SK-N-SH (cell line): ENCODE measurements around the gene PLEKHG5. TPM values are rescaled to one million over a fixed set of nuclear protein-coding genes. Genes with fewer than 3 reads are reported as not detected.

Experiments used
- CTCF ChIA-PET: fragments of 300-600, 350-600 bp; formaldehyde crosslinking; extraction: SDS; loops from one replicate; lab custom pipeline; 2021; lab: Yijun Ruan, JAX
- POLR2A ChIA-PET: fragments of 350-600 bp; sonication (Branson Sonifier 250); formaldehyde crosslinking; extraction: SDS; loops from one replicate; lab custom pipeline; 2020; ENCODE audit warnings: antibody characterized with exemption, inconsistent platforms; lab: Yijun Ruan, JAX
- DNase-seq: peaks from one replicate; pipeline ENCODE4 v3.0.0; 2012
- H2AFZ ChIP-seq: fragments of 200-600 bp; sonication (generic); 2 replicates; pipeline ENCODE4 v1.8.1; 2016; ENCODE audit warnings: antibody characterized with exemption, mild to moderate bottlenecking, low read depth
- H3F3A ChIP-seq: fragments of 200-600 bp; sonication (generic); replicated peaks from 2 replicates; pipeline ENCODE3; 2016; ENCODE audit warnings: antibody characterized with exemption, mild to moderate bottlenecking; ENCODE audit not compliant: insufficient read depth
- H3K27ac ChIP-seq, 2 experiments: fragments of 200-500 bp in 1 of 2; fragments of 200-600 bp in 1 of 2; sonication (Bioruptor generic) in 1 of 2; sonication (generic), shearing (Covaris generic) in 1 of 2; 2 replicates each; pipeline versions ENCODE4 v1.5.1 to v1.6.1; 2014 to 2016; ENCODE audit warnings: low read depth in 2 of 2, inconsistent platforms in 1 of 2, low read length in 1 of 2, mild to moderate bottlenecking in 1 of 2, mixed read lengths in 1 of 2
- H3K27me3 ChIP-seq: fragments of 200-600 bp; sonication (generic), shearing (Covaris generic); 2 replicates; pipeline ENCODE4 v1.6.1; 2016; ENCODE audit warnings: mixed run types; ENCODE audit not compliant: insufficient read depth
- H3K36me3 ChIP-seq, 2 experiments: fragments of 200-500 bp in 1 of 2; fragments of 200-600 bp in 1 of 2; sonication (Bioruptor generic) in 1 of 2; sonication (generic) in 1 of 2; replicated peaks in 1 of 2; 2 replicates each; pipeline versions ENCODE3 to v1.5.1; 2014 to 2016; ENCODE audit warnings: low read length in 1 of 2, mild to moderate bottlenecking in 1 of 2; ENCODE audit not compliant: insufficient read depth in 2 of 2, control insufficient read depth in 1 of 2
- H3K4me1 ChIP-seq, 2 experiments: fragments of 200-500 bp in 1 of 2; fragments of 200-600 bp in 1 of 2; sonication (Bioruptor generic) in 1 of 2; sonication (generic), shearing (Covaris generic) in 1 of 2; 2 replicates each; pipeline versions ENCODE4 v1.5.1 to v1.6.1; 2014 to 2016; ENCODE audit warnings: low read depth in 1 of 2, low read length in 1 of 2, mixed run types in 1 of 2; ENCODE audit not compliant: insufficient read depth in 2 of 2, control insufficient read depth in 1 of 2
- H3K4me2 ChIP-seq: fragments of 200-600 bp; sonication (generic), shearing (Covaris generic); 2 replicates; pipeline ENCODE4 v1.6.1; 2017; ENCODE audit warnings: mixed run types
- H3K4me3 ChIP-seq, 2 experiments: fragments of 200-500 bp in 1 of 2; fragments of 200-600 bp in 1 of 2; sonication (Bioruptor generic) in 1 of 2; sonication (generic), shearing (Covaris generic) in 1 of 2; 2 replicates each; pipeline versions ENCODE4 v1.5.1 to v1.8.1; 2014 to 2016; ENCODE audit warnings: low read depth in 2 of 2, inconsistent platforms in 1 of 2, low read length in 1 of 2, mild to moderate bottlenecking in 1 of 2, mixed read lengths in 1 of 2, moderate library complexity in 1 of 2
- H3K79me2 ChIP-seq: fragments of 200-600 bp; sonication (generic); 2 replicates; pipeline ENCODE4 v1.8.1; 2017; ENCODE audit warnings: mild to moderate bottlenecking; ENCODE audit not compliant: insufficient read depth
- H3K9ac ChIP-seq: fragments of 200-600 bp; sonication (generic); 2 replicates; pipeline ENCODE4 v1.6.1; 2017; ENCODE audit warnings: mixed run types
- H3K9me2 ChIP-seq: fragments of 200-600 bp; sonication (generic); 2 replicates; pipeline ENCODE4 v1.6.1; 2017; ENCODE audit warnings: mixed run types
- H3K9me3 ChIP-seq: fragments of 200-600 bp; sonication (generic); 2 replicates; pipeline ENCODE4 v1.6.1; 2017; ENCODE audit warnings: mixed run types, mild to moderate bottlenecking, moderate library complexity
- H4K20me1 ChIP-seq: fragments of 200-600 bp; sonication (generic); 2 replicates; pipeline ENCODE4 v1.6.1; 2017; ENCODE audit warnings: mild to moderate bottlenecking, mixed run types; ENCODE audit not compliant: insufficient read depth
- CHD2 ChIP-seq: fragments of 150-350 bp; IDR thresholded peaks from 2 replicates; pipeline ENCODE4 v1.6.1; 2018; ENCODE audit warnings: low read length; ENCODE audit not compliant: partially characterized antibody
- FOSL2 ChIP-seq: IDR thresholded peaks from 2 replicates; pipeline ENCODE4 v1.4.0; 2012; ENCODE audit warnings: low read depth, mild to moderate bottlenecking, moderate library complexity, borderline replicate concordance
- FOXM1 ChIP-seq: IDR thresholded peaks from 2 replicates; pipeline ENCODE4 v1.4.0; 2012; ENCODE audit warnings: low read depth, mild to moderate bottlenecking
- JUND ChIP-seq: IDR thresholded peaks from 2 replicates; pipeline ENCODE4 v1.4.0; 2012
- POLR2AphosphoS5 ChIP-seq: IDR thresholded peaks from 2 replicates; pipeline ENCODE4 v1.6.1; 2012; ENCODE audit warnings: low read depth, low read length
- RXRA ChIP-seq: IDR thresholded peaks from 2 replicates; pipeline ENCODE4 v1.4.0; 2012; ENCODE audit warnings: low read depth, mild to moderate bottlenecking, borderline replicate concordance
- SMC3 ChIP-seq: IDR thresholded peaks from 2 replicates; pipeline ENCODE4 v1.6.1; 2012; ENCODE audit warnings: low read depth, low read length, improper control_type of control experiment
- TAF1 ChIP-seq: IDR thresholded peaks from 2 replicates; pipeline ENCODE4 v1.6.1; 2012; ENCODE audit warnings: low read depth, mild to moderate bottlenecking, low read length, moderate library complexity, borderline replicate concordance
- TEAD4 ChIP-seq: IDR thresholded peaks from 2 replicates; pipeline ENCODE4 v1.4.0; 2012; ENCODE audit warnings: mild to moderate bottlenecking, borderline replicate concordance; ENCODE audit not compliant: insufficient read depth
- WGBS: methylation state at CpG from one replicate; pipeline ENCODE4 v1.1.6; 2017; ENCODE audit warnings: low lambda C conversion rate; 5-methylcytosine and 5-hydroxymethylcytosine counted together
- polyA plus RNA-seq, 3 experiments: library from polyadenylated mRNA; depleted of rRNA; stranded (reverse); fragments of >200 nt; gene quantifications; 2 replicates each; pipeline ENCODE4 v1.2.3, GENCODE V29; 2012
- TF ChIP-seq, protein P1 (sequence below): IDR thresholded peaks from 2 replicates; pipeline ENCODE4 v1.6.1; 2012; ENCODE audit warnings: mild to moderate bottlenecking, low read depth, low read length, moderate library complexity
- TF ChIP-seq, protein P2 (sequence below): fragments of 150-350 bp; IDR thresholded peaks from 2 replicates; pipeline ENCODE4 v1.6.1; 2016; ENCODE audit warnings: mild to moderate bottlenecking, low read depth, low read length
- TF ChIP-seq, protein P3 (sequence below): IDR thresholded peaks from 2 replicates; pipeline ENCODE4 v1.4.0; 2012; ENCODE audit warnings: low read depth, borderline replicate concordance
- TF ChIP-seq, protein P4 (sequence below): IDR thresholded peaks from 2 replicates; pipeline ENCODE4 v1.4.0; 2012; ENCODE audit warnings: low read depth, borderline replicate concordance
- TF ChIP-seq, protein P5 (sequence below): fragments of 150-350 bp; IDR thresholded peaks from 2 replicates; pipeline ENCODE4 v1.6.1; 2017; ENCODE audit warnings: antibody characterized with exemption, low read length, low read depth, borderline replicate concordance

Gene PLEKHG5
- polyA plus RNA-seq, 1 of the 3 experiments (the other 2 are of a cell fraction) = 14.9 TPM

DNA sequence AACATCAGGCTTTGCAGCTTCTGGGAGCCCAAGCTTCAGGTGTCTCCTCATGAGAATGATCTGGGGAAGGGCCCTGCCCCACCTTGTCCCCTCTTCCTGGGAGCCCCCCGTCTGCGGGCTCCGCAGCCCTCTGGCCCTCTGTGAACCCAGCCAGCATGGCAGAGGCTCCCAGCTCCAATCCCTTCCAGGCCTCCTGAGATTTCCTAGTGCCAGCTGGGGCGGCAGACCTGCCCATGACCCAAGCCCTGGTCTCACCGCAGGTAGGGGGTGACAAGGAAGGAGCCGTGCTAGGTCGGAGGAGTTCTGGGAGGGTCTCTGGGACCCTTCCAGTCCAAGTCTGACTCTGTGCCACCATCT is 7.7 kb downstream of the PLEKHG5 start:
- no peak overlapping the region for H3K4me3 ChIP-seq
- 97% methylated on average over 3 of the region's 7 CpGs for WGBS
- peaks cover 0 to 17% of the 10 kb centered on the region in 2 experiments; a peak in 1 of 4 replicates for H3K4me1 ChIP-seq
- no peaks in the 10 kb centered on the region for H3K9me2 ChIP-seq
- peaks cover 18% of the 10 kb centered on the region; the same call in 1 of the 2 replicates for H3K79me2 ChIP-seq
- TF ChIP-seq, protein P1, sequence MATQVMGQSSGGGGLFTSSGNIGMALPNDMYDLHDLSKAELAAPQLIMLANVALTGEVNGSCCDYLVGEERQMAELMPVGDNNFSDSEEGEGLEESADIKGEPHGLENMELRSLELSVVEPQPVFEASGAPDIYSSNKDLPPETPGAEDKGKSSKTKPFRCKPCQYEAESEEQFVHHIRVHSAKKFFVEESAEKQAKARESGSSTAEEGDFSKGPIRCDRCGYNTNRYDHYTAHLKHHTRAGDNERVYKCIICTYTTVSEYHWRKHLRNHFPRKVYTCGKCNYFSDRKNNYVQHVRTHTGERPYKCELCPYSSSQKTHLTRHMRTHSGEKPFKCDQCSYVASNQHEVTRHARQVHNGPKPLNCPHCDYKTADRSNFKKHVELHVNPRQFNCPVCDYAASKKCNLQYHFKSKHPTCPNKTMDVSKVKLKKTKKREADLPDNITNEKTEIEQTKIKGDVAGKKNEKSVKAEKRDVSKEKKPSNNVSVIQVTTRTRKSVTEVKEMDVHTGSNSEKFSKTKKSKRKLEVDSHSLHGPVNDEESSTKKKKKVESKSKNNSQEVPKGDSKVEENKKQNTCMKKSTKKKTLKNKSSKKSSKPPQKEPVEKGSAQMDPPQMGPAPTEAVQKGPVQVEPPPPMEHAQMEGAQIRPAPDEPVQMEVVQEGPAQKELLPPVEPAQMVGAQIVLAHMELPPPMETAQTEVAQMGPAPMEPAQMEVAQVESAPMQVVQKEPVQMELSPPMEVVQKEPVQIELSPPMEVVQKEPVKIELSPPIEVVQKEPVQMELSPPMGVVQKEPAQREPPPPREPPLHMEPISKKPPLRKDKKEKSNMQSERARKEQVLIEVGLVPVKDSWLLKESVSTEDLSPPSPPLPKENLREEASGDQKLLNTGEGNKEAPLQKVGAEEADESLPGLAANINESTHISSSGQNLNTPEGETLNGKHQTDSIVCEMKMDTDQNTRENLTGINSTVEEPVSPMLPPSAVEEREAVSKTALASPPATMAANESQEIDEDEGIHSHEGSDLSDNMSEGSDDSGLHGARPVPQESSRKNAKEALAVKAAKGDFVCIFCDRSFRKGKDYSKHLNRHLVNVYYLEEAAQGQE = no peak
- TF ChIP-seq, protein P2, sequence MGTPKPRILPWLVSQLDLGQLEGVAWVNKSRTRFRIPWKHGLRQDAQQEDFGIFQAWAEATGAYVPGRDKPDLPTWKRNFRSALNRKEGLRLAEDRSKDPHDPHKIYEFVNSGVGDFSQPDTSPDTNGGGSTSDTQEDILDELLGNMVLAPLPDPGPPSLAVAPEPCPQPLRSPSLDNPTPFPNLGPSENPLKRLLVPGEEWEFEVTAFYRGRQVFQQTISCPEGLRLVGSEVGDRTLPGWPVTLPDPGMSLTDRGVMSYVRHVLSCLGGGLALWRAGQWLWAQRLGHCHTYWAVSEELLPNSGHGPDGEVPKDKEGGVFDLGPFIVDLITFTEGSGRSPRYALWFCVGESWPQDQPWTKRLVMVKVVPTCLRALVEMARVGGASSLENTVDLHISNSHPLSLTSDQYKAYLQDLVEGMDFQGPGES = no peak
- no peak for TF ChIP-seq SMC3
- TF ChIP-seq FOXM1 = no peak
- TF ChIP-seq, protein P3, sequence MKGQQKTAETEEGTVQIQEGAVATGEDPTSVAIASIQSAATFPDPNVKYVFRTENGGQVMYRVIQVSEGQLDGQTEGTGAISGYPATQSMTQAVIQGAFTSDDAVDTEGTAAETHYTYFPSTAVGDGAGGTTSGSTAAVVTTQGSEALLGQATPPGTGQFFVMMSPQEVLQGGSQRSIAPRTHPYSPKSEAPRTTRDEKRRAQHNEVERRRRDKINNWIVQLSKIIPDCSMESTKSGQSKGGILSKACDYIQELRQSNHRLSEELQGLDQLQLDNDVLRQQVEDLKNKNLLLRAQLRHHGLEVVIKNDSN = no peak
- no peak for TF ChIP-seq RXRA
- TF ChIP-seq, protein P4, sequence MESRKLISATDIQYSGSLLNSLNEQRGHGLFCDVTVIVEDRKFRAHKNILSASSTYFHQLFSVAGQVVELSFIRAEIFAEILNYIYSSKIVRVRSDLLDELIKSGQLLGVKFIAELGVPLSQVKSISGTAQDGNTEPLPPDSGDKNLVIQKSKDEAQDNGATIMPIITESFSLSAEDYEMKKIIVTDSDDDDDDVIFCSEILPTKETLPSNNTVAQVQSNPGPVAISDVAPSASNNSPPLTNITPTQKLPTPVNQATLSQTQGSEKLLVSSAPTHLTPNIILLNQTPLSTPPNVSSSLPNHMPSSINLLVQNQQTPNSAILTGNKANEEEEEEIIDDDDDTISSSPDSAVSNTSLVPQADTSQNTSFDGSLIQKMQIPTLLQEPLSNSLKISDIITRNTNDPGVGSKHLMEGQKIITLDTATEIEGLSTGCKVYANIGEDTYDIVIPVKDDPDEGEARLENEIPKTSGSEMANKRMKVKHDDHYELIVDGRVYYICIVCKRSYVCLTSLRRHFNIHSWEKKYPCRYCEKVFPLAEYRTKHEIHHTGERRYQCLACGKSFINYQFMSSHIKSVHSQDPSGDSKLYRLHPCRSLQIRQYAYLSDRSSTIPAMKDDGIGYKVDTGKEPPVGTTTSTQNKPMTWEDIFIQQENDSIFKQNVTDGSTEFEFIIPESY = no peak
- TF ChIP-seq, protein P5, sequence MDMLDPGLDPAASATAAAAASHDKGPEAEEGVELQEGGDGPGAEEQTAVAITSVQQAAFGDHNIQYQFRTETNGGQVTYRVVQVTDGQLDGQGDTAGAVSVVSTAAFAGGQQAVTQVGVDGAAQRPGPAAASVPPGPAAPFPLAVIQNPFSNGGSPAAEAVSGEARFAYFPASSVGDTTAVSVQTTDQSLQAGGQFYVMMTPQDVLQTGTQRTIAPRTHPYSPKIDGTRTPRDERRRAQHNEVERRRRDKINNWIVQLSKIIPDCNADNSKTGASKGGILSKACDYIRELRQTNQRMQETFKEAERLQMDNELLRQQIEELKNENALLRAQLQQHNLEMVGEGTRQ = no peak
- TF ChIP-seq POLR2AphosphoS5 = no peak
- no peak for TF ChIP-seq JUND
- no peak for TF ChIP-seq TEAD4
- TF ChIP-seq CHD2 = no peak
- TF ChIP-seq TAF1 = no peak
- no peak for TF ChIP-seq FOSL2
- TF ChIP-seq, all 33 proteins: peak for 0
- Histone ChIP-seq H2AFZ (no peak overlapping the region), H3K9me3 (no peaks in the 10 kb centered on the region), H3K27me3 (no peaks in the 10 kb centered on the region), H3K27ac (no peak overlapping the region), H3K9ac (no peak overlapping the region), H4K20me1 (no peaks in the 10 kb centered on the region), H3K4me2 (no peak overlapping the region), H3K36me3 (no peaks in the 10 kb centered on the region), H3F3A (no peaks in the 10 kb centered on the region)
- ChIA-PET POLR2A (interaction anchor here (1.4 kb wide), 1 partner anchor 71 kb away, joined by 3 read pairs; the partner anchor contains the start of genes NOL9 and TAS1R1), CTCF (interaction anchor here (0.6 to 16.2 kb wide), 6 partner anchors 7 to 71 kb away, joined by 3 to 439 read pairs (median 9); partner anchors contain the start of genes NOL9 and TAS1R1)
- DNase-seq = no peak
